Measurements from ENCODE around the gene TMEM63A.
"Not testable (repeated sequence)": the region's sequence is repeated elsewhere in the genome, so short reads cannot be mapped to it uniquely, and the experiment has no call there.

Gene TMEM63A

DNA sequence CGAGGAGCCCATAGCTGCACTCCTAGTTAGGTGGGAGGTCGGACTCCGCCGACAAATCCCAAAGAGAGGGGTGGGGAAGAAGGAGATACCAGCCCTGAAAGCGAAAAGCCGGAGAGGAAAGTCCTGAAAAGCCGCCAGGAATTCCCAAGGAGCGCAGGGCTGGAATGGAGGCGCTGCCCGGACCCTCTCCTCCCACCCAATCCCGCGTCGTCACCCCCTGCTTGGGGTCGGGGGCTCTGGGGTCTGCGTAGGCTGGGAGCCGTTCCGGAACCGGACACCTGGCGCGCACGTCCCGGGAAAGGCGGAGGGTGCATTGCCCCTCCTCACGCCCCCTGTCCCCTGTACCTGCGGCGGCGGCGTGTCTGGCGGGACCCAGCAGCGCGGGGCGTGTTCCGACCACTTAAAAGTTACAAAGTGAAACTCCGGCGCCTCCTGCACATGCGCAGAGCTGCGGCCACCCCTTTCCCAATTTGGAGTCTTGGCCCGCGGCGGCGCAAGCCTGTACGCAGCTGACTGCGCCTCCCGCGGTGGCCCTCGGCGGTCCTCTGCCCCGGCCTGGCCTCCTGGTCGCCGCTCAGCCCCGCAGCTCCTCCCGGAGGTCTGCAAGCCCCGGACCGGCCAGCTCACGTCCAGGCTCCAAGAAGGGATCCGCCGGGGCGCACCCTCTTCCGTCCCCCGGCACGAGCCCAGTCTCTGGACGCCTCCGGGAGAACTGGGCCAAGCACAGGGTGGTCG is at the start of gene TMEM63A:
TMEM63A (minus strand) TSS at position 422 of the 735 bp plus-strand sequence. CDS start 4,800 bp downstream, outside the sequence.
- ATAC-seq = peak; percentile 74 to 76

DNA sequence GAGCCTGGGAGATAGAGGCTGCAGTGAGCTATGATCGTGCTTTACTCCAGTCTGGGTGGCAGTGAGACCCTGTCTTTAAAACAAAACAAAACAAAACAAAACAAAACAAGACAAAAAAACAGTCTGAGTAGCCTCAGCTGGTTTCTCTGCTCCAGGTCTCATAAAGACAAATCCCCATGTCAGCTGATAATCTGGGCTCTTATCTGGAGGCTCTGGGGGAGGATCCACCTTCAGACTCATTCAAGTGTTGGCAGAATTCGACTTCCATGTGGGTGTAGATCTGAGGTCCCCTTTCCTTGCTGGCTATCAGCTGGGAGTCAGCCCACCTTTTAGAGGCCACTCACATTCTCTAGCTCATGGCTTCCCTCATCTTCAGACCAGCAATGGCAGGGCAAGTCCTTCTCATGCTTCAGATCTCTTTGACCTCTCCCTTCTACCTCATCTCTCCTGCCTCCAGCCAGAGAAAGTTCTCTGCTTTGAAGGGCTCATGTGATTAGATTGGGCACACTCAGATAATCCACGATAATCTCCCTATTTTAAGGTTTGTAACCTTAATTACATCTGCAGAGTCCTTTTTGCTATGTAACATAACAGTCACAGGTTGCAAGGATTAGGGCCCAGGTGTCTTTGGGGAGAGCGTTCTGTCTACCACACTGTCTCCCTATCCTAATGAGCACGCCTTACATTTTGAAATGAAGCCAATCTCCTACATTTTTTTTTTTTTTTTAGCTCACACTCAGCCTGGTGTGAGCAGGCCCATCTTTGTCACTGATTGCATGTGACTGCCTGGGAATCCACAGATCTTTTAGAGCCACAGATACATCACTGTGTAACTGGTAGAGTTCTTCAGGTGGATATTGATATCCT is 49.3 kb upstream of the TMEM63A start:
- ATAC-seq = no peak

DNA sequence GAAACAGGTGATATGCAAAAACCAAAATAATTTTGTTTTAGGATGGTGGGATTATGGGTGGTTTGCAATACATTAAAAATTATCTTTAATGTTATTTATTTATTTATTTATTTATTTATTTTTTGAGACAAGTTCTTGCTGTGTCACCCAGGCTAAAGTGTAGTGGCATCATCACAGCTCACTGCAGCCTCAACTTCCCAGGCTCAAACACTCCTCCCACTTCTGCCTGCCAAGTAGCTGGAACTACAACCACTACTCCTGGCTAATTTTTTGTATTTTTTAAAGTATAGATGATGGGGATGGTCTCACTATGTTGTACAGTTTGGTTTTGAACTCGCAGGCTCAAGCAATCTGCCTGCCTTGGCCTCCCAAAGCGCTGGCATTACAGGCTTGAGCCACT is 48.4 kb upstream of the TMEM63A start:
- ATAC-seq = no peak

DNA sequence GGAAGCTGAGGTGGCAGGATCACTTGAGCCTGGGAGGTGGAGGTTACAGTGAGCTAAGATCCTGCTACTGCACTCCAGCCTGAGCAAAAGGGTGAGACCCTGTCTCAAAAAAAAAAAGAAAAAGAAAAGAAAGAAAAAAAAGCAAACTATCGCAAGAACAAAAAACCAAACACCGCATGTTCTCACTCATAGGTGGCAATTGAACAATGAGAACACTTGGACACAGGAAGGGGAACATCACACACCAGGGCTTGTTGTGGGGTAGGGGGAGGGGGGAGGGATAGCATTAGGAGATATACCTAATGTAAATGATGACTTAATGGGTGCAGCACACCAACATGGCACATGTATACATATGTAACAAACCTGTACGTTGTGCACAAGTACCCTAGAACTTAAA is 47.3 kb upstream of the TMEM63A start:
- not testable (repeated sequence) for ATAC-seq

DNA sequence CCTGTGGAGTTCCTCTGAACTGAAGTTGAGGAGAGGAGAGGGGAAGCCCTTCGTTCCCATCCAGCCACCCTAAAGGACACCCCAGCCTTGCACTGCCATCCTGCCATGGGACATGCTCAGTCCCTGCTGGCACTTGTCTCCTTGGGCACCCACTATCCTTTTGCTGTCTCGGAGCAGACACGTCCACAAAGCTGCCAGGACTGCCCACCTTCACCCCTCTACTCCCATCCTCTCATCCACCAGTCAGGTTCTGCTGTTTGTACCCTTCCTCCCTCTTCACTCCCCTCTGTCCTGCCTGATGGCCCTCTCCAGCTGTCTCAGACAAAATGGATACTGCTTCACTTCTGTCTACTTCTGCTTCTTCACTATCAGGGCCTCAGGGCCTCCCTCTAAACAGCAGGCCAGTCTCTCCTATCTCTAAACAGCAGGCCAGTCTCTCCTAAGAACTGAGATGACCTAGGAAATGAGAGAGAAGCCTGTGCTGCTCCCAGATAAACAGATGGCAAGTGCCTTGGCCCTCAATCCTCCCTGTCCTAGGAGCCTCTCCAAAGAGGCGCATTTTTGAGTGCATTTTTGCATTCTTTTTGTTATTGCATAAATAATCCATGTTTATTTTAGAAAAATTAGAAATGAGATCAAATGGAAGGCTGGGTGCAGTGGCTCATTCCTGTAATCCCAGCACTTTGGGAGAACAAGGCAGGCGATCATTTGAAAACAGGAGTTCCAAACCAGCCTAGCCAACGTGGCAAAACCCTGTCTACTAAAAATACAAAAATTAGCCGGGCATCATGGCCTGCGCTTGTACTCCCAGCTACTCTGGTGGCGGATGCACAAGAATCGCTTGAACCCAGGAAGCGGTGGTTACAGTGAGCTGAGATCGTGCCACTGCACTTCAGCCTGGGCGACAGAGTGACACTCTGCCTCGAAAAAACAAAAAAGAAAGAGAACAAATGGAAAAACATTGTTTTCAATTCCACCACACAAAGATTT is 46.3 kb upstream of the TMEM63A start:
- ATAC-seq = no peak

DNA sequence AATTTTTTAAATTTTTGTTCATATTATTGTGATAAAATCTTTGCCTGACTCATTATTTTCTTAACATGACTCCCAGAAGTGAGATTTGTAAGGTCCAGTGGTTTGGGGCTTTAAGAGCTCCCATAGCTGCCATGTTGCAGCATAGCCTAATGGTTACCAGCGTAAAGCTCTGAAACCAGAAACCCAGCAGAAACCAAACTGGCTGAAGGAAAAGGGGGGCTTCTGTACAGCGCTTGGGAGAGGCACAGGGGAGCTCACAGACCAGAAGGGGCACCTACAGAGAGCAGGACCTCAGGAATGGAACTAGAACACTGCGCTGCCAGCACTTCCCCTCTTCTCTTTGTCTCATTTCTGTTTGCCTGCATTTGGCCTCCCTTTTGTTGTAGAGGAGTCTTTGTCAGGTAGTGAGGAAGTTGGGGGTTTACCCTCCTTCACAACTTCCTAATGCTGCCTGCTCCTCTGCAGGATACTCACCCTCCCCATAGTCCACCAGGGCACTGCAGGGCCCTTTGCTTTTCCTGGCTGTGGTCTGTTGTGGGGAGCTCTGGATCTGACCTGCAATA is 44.5 kb upstream of the TMEM63A start:
- ATAC-seq = no peak

DNA sequence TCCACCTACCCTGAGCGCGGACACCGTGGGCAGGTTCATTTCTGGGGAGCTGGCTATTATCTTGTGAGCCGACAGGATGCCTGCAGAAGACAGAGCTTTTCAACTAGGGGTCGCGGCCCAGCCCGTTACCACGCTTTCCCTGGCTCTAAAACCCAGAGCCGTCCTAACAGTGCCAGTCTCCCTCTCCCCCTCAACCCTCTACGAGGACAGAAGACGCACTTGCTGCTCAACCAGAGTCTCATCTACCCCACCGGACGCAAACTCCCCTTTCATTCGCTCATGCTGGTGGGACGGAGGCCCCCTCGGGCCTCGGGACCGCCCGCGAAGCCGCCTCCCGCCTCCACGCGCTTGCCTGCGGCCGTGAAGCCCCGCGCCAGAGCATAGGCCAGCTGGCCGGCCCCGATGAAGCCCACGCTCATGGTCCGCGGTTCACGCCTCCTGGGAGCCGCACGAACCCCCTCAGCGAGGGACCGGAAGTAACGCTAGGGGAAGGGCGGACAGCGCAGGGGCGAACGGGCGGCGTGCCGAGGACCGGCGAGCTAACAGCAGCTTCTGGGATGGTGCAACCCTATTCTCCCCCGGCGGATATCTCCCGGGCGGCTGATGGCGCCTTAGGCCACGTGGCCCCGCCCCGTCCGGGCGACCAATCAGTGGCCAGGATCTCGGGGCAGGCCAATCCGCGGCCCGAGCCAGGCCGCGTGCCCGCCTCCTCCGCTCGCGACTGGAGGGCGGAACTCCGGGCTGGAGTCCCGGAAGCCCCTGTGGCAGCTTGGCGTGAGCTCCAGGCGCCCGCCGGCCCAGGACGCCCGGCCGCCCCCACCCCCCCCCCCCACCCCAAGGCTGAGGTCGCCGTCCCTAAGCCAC is 41.7 kb upstream of the TMEM63A start, which contains the start of gene PYCR2:
PYCR2 (minus strand) TSS at position 559 of the 864 bp plus-strand sequence; CDS start at position 419, 140 bp downstream.
- peak; percentile 96 to 98 for ATAC-seq

DNA sequence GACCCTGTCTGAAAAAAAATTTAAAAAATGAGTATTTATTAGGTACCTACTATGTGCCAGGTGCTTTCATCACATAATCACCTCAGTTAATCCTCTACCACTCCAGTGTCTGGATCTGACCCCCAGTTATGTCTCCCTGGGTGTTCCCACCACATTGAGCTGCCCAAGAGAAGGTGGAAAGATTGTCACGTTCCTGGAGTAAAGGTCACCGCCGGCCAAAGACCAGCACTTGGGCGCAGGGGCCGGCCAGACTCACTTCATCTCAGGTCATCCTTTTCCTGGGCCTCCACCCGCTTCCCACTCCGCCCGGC is 41.2 kb upstream of the TMEM63A start:
- ATAC-seq = no peak

DNA sequence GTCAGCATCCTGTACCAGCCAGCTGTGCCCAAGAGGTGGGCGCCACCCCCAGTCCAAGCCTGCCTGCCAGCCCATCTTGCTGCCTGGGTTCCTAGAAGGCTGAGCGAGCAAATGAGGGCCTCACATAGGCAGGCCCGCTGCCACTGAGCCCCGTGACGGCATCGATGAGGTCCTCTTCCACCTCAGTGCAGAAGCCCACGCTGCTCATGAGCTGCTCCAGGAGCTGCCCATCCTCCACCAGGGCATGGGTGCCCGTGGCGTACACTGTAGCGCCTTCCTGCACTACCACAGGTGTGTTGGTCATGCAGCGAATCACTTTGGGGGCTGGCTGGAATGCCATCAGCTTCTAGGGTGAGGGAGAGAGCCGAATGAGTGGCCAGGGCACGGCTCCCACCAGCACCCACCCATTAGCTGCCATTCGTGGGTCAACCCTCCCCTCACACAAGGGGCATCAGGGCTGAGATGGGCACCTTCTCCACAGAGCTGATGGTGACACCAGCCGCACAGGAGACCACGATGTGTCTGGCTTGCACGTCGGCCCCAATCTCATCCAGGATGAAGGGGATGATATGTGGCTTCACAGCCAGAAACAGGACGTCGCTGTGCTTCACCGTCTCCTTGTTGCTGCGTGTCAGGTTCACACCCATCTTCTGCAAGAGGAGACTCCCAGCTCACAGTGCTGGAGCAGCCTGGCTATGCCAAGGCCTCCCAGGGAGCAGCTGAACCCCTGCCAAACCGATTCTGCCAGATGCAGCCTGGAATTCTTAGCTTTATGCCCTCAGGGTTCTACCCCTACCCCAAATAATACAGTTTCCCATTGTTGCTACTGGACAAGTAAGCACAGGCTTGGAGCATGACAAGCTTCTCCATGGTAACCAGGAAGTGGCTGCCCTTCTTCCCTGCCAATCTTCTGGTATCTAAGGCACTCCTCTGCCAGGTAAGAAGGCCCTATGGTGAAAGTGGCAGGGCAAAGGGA is 39.8 kb upstream of the TMEM63A start:
- ATAC-seq = no peak

DNA sequence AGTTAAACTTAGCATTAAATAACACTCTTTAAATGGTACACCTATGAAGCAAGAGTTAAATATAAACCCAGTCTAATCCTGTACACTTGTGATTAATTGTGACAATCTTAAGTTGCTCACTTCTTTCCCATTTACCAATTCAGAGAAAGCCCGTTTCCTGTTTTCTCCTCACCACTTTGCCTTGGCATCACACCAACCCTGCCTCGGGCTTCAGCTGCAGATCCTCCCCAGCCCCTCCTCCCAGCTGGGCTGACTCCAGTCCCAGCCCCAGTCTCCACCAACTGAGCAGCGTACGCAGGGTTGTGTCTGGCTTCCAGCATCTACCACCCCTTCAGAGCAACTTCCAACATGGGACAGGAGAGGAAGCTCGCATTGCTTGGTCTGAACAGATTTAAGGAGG is 37.7 kb upstream of the TMEM63A start:
- ATAC-seq = no peak

DNA sequence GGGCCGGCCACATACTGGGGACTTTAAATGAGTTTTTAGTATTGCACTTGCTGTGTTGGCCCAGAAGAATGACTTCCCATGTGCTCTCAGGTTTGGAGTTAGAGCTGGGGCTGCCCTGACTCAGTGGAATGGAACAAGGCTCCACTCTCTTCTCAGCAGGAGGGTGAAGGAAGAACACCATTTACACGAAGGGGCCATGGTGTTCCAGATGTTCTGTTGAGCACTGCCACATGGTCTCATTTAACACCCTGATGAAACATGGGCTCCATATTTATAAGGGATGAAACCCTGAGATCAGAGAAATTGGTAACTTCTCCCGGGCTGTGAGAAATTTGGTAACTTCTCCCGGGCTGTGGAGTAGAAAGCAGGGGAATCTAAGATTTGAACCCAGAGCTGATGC is 36.1 kb upstream of the TMEM63A start:
- no peak for ATAC-seq

DNA sequence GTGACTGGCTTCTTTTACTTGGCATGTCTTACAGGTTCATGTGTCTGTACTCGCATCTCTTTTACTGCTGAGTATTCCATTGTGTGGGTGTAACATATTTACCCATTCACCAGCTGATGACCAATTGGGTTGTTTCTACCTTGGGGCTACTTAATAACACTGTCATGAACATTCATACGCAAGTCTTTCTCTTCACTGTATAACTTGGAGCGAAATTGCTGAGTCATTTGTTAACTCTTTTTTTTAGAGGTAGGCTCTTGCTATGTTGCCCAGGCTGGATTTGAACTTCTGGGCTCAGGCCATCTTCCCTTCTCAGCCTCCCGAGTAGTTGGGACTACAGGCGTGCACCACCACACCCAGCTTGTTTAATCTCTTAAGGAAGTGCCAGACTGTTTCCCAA is 35.4 kb upstream of the TMEM63A start:
- no peak for ATAC-seq

DNA sequence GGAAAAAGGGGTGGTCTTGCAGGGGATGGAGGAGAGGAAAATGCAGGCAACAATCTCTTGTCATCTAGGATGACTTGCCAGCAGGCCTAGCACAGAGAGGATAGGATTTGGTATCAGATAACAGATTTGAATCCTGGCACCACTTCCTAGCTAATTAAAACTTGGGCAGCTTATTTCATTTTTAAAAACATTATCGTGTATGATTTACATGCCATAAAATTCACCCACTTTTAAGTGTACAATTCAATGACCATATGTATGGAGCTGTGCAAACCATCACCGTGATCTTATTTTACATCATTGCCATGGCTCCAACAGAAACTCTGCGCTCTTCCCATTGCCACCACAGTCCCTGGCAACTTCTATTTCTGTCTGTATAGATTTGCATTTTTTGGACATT is 34.9 kb upstream of the TMEM63A start:
- no peak for ATAC-seq

DNA sequence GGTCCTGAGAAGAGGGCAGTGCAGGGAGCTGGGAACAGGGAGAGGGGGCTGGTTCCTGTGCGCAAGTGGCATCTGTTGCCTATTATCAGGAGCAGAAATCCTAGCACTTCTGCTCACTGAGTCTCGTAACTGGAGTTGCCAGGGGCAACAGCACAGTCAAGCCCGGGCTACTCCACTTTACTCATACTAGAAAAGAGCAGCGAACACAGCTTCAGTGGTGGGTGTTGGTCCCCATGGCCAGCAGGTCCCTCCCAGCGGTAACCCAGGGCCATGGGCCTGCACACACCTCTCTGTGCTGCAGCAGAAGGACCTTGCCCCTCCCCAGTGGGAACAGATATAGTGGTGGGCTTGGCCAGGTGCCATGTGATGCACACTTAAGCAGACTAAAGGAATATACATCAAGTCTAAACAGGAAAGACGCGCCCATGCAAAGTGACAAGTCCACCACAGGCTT is 33.4 kb upstream of the TMEM63A start:
- ATAC-seq = no peak

DNA sequence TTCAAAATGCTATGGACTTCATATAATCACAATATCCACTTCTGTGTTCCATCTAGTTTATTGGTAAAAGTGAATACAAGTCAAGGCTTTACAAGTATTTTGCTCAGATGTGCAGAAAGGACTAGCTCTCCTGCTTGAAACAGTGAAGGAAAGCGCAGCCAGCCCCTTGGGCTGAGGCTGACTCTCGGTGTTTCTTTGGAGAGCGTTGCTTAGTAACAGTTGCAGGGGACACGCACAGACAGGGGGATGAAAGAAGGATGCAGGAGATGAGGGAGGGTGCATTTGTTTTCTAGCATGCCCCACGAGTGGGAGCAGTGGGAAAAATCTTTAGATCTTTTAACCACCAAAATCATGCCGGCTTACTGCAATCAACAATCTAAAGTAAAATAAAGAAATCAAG is 32.8 kb upstream of the TMEM63A start:
- no peak for ATAC-seq

DNA sequence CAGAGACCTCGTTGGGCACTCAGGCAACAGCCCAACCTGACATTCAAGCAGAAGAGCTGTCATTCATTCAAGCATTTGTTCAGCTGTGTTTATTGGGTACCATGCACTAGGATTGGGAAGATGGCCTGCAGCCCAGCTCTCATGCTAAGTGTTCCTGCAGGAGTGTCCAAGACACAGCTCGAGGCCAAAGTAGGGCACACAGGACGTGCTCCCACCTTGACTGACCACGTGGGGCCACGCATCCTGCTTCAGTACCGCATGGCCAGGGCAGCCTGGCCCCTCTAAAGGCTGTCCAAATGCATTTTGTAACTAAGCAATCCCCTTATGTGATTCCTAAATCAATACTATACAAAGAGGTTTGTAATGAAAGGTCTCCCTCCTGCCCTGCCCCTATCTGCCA is 32.2 kb upstream of the TMEM63A start:
- ATAC-seq = no peak

DNA sequence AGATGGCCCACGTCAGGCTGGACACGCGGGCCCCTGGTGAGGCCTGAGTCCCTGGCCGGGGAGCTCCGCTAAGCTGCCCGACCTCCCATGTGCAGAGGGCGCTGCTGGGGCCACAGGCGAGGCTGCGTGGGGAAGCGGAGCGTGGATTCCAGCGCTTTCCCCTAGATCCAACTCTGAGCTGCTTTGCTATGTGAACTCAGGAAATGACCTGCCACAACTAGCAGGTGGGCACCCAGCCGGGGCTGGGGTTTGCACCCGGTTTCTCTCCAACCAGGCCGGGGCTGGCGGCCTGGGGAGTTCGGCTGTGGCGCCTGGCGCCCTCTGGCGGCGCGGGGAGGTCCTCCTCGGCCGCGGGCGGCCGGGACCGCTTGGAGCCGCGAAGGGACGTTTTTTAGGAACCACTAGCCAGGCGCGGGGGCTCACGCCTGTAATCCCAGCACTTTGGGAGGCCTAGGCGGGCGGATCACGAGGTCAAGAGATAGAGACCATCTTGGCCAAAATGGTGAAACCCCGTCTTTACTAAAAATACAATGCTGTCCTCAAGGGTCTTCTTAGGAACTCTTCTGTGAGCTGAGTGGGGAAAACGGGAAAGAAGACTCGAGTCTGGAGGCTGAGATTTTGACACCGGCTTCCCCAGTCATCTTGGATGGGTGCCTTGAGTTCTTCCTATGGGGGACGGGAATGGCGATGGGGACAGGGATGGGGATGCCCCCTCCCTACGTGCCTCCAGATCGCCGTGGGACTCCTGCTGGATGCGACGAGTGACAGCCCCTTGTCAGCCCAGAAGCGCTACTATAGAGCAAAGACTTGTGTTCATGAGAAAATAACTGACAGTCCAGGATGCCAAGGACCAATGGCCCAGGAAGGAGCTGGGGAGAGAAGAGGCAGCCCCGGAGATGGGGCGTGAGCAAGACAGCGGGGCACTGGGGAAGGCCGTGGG is 29.3 kb upstream of the TMEM63A start:
- ATAC-seq = peak; percentile 85 to 88

DNA sequence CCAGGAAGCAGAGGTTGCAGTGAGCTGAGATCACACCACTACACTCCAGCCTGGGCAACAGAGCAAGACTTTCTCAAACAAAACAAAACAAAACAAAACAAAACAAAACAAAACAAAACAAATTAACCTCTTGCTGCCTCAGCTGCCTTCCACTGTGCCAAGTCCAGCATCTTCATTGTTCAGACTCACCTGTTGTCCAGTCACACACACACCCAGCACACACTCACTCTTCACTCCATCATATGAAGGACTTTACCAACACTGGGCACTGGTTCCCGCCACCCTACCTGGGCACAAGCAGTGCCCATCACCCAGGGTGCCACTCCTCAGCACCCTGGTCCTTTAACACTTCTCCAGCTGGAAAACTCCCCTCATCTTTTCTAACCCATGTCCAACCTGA is 27.3 kb upstream of the TMEM63A start:
- no peak for ATAC-seq

DNA sequence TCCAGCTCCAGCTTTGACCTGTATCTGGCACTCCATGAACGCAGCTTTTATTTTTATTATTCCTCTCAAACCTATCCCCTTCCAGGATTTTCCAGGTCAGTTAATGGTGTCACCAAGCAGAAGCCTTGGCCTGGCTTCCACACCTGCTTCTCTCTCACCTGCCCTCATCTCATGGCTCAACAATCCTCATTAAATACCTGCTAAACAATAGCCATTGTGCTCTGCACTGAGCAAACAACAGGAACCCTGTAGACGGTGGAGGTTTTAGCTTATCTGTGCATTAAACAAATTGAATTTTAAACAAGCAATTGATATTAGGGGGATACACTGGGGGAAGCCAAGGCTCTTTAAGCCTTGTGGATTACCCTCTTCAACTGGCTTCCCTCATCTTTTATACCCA is 26.6 kb upstream of the TMEM63A start:
- no peak for ATAC-seq

All from activated CD4-positive, CD25-positive, alpha-beta regulatory T cell treated with anti-CD3 and anti-CD28 coated beads, Interleukin-2, amount 50 U/mL, for 24 hours (primary cell).